HEK293 (cell line): ENCODE results near the gene CFAP46.

Experiments used
- CTCF ChIA-PET: fragments of 350-600 bp; formaldehyde crosslinking; extraction: SDS; loops from one replicate; lab custom pipeline; 2021; ENCODE audit warnings: antibody characterized with exemption; lab: Yijun Ruan, JAX
- POLR2A ChIA-PET: fragments of 300-600 bp; formaldehyde crosslinking; extraction: SDS; loops from one replicate; lab custom pipeline; 2020; ENCODE audit warnings: antibody characterized with exemption, inconsistent platforms; lab: Yijun Ruan, JAX
- H3K27ac ChIP-seq: fragments of 200-500 bp; sonication (Bioruptor generic); 2 replicates; pipeline ENCODE4 v1.5.1; 2014; ENCODE audit warnings: low read depth, low read length, control low read depth, inconsistent platforms; ENCODE audit errors: extremely low read depth
- H3K36me3 ChIP-seq, 2 experiments: fragments of 200-500 bp in 1 of 2; sonication (Bioruptor generic) in 1 of 2; 1 replicate in 1 of 2; 2 replicates in 1 of 2; pipeline ENCODE4 v1.5.1; 2014 to 2017; ENCODE audit warnings: inconsistent platforms in 2 of 2, low read length in 2 of 2; ENCODE audit not compliant: control insufficient read depth in 2 of 2, insufficient read depth in 1 of 2
- H3K4me1 ChIP-seq: fragments of 200-500 bp; sonication (Bioruptor generic); 2 replicates; pipeline ENCODE4 v1.5.1; 2014; ENCODE audit warnings: mild to moderate bottlenecking, low read length, inconsistent platforms; ENCODE audit not compliant: control insufficient read depth, insufficient read depth
- H3K4me3 ChIP-seq: 2 replicates; pipeline ENCODE4 v1.5.1; 2011; ENCODE audit warnings: low read depth, mild to moderate bottlenecking, control low read depth, low read length, moderate library complexity
- H3K9me3 ChIP-seq: fragments of 200-500 bp; sonication (Bioruptor generic); 2 replicates; pipeline ENCODE4 v1.5.1; 2014; ENCODE audit warnings: low read depth, low read length, inconsistent platforms; ENCODE audit not compliant: control insufficient read depth, insufficient read depth
- GFI1B ChIP-seq: fragments of 450-650 bp; formaldehyde crosslinking; IDR thresholded peaks from 2 replicates; pipeline ENCODE4 v1.5.1; 2016; ENCODE audit warnings: missing biosample characterization, missing genetic modification characterization
- KLF1 ChIP-seq: fragments of 450-650 bp; formaldehyde crosslinking; IDR thresholded peaks from 2 replicates; pipeline ENCODE4 v1.5.1; 2016; ENCODE audit warnings: missing biosample characterization, missing genetic modification characterization
- SALL2 ChIP-seq: fragments of 450-650 bp; formaldehyde crosslinking; IDR thresholded peaks from 2 replicates; pipeline ENCODE4 v1.5.0; 2017; ENCODE audit warnings: missing biosample characterization, mild to moderate bottlenecking, missing genetic modification characterization, borderline replicate concordance
- YY1 ChIP-seq: fragments of 450-650 bp; formaldehyde crosslinking; IDR thresholded peaks from 2 replicates; pipeline ENCODE4 v1.5.1; 2018; ENCODE audit warnings: missing biosample characterization, missing genetic modification characterization
- ZBTB1 ChIP-seq: fragments of 450-650 bp; formaldehyde crosslinking; IDR thresholded peaks from 2 replicates; pipeline ENCODE4 v1.5.1; 2016; ENCODE audit warnings: missing biosample characterization, missing genetic modification characterization
- ZBTB20 ChIP-seq: fragments of 450-650 bp; formaldehyde crosslinking; IDR thresholded peaks from 2 replicates; pipeline ENCODE4 v1.5.1; 2016; ENCODE audit warnings: missing biosample characterization, missing genetic modification characterization
- ZBTB26 ChIP-seq: fragments of 450-650 bp; formaldehyde crosslinking; optimal IDR thresholded peaks from 2 replicates; pipeline ENCODE3; 2016; ENCODE audit warnings: missing biosample characterization, mild to moderate bottlenecking, missing genetic modification characterization
- ZBTB6 ChIP-seq: fragments of 450-650 bp; formaldehyde crosslinking; IDR thresholded peaks from 2 replicates; pipeline ENCODE4 v1.5.1; 2017; ENCODE audit warnings: missing biosample characterization, missing genetic modification characterization
- ZNF175 ChIP-seq: fragments of 450-650 bp; formaldehyde crosslinking; IDR thresholded peaks from 2 replicates; pipeline ENCODE4 v1.5.1; 2016; ENCODE audit warnings: missing biosample characterization, missing genetic modification characterization
- ZNF19 ChIP-seq: fragments of 450-650 bp; formaldehyde crosslinking; IDR thresholded peaks from 2 replicates; pipeline ENCODE4; 2016; ENCODE audit warnings: missing biosample characterization, missing genetic modification characterization, low read depth
- ZNF26 ChIP-seq: fragments of 450-650 bp; formaldehyde crosslinking; IDR thresholded peaks from 2 replicates; pipeline ENCODE4 v1.5.1; 2016; ENCODE audit warnings: missing biosample characterization, missing genetic modification characterization
- ZNF311 ChIP-seq: fragments of 450-650 bp; formaldehyde crosslinking; IDR thresholded peaks from 2 replicates; pipeline ENCODE4 v1.5.1; 2017; ENCODE audit warnings: missing biosample characterization, missing genetic modification characterization, borderline replicate concordance
- ZNF335 ChIP-seq: fragments of 450-650 bp; formaldehyde crosslinking; conservative IDR thresholded peaks from 2 replicates; pipeline ENCODE4 v1.5.1; 2016; ENCODE audit warnings: missing biosample characterization, missing genetic modification characterization
- ZNF580 ChIP-seq: fragments of 450-650 bp; formaldehyde crosslinking; IDR thresholded peaks from 2 replicates; pipeline ENCODE4 v1.5.1; 2016; ENCODE audit warnings: missing biosample characterization, missing genetic modification characterization
- ZNF707 ChIP-seq: fragments of 450-650 bp; formaldehyde crosslinking; IDR thresholded peaks from 2 replicates; pipeline ENCODE4 v1.5.1; 2016; ENCODE audit warnings: missing biosample characterization, missing genetic modification characterization
- ZNF768 ChIP-seq: fragments of 450-650 bp; formaldehyde crosslinking; IDR thresholded peaks from 2 replicates; pipeline ENCODE4 v1.5.1; 2018; ENCODE audit warnings: missing biosample characterization, mild to moderate bottlenecking, missing genetic modification characterization
- ZNF791 ChIP-seq: fragments of 450-650 bp; formaldehyde crosslinking; IDR thresholded peaks from 2 replicates; pipeline ENCODE4 v1.5.1; 2016; ENCODE audit warnings: missing biosample characterization, missing genetic modification characterization
- ZNF837 ChIP-seq: fragments of 450-650 bp; formaldehyde crosslinking; IDR thresholded peaks from 2 replicates; pipeline ENCODE4 v1.5.1; 2016; ENCODE audit warnings: missing biosample characterization, missing genetic modification characterization
- TF ChIP-seq, protein P1 (sequence below): fragments of 450-650 bp; formaldehyde crosslinking; IDR thresholded peaks from 2 replicates; pipeline ENCODE4 v1.5.1; 2016; ENCODE audit warnings: missing biosample characterization, missing genetic modification characterization
- TF ChIP-seq, protein P2 (sequence below): fragments of 450-650 bp; formaldehyde crosslinking; conservative IDR thresholded peaks from 2 replicates; pipeline ENCODE4 v1.5.1; 2016; ENCODE audit warnings: low read depth, missing biosample characterization, missing genetic modification characterization
- TF ChIP-seq, protein P3 (sequence below): fragments of 450-650 bp; formaldehyde crosslinking; IDR thresholded peaks from 2 replicates; pipeline ENCODE4 v1.5.1; 2016; ENCODE audit warnings: missing biosample characterization, missing genetic modification characterization

The CFAP46 gene

GRCh38 chr10:132872658-132873057 is 69.7 kb downstream of the CFAP46 start:
- no peaks in the 10 kb centered on the region for H3K4me1 ChIP-seq
- H3K27ac ChIP-seq = no peak overlapping the region
- H3K9me3 ChIP-seq = no peaks in the 10 kb centered on the region
- no peak overlapping the region for H3K4me3 ChIP-seq
- TF ChIP-seq, protein P1, sequence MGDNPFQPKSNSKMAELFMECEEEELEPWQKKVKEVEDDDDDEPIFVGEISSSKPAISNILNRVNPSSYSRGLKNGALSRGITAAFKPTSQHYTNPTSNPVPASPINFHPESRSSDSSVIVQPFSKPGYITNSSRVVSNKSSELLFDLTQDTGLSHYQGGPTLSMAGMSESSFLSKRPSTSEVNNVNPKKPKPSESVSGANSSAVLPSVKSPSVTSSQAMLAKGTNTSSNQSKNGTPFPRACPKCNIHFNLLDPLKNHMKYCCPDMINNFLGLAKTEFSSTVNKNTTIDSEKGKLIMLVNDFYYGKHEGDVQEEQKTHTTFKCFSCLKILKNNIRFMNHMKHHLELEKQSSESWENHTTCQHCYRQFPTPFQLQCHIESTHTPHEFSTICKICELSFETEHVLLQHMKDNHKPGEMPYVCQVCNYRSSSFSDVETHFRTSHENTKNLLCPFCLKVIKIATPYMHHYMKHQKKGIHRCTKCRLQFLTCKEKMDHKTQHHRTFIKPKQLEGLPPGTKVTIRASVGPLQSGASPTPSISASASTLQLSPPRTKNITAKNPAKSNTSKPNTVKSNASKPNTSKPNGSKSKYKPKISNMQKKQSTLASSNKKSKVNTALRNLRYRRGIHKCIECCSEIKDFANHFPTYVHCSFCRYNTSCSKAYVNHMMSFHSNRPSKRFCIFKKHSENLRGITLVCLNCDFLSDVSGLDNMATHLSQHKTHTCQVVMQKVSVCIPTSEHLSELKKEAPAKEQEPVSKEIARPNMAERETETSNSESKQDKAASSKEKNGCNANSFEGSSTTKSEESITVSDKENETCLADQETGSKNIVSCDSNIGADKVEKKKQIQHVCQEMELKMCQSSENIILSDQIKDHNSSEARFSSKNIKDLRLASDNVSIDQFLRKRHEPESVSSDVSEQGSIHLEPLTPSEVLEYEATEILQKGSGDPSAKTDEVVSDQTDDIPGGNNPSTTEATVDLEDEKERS (tag by site-specific recombination) = no peak
- ChIA-PET CTCF (no interaction called here), POLR2A (no interaction called here)
- H3K36me3 ChIP-seq = no peaks in the 10 kb centered on the region

DNA sequence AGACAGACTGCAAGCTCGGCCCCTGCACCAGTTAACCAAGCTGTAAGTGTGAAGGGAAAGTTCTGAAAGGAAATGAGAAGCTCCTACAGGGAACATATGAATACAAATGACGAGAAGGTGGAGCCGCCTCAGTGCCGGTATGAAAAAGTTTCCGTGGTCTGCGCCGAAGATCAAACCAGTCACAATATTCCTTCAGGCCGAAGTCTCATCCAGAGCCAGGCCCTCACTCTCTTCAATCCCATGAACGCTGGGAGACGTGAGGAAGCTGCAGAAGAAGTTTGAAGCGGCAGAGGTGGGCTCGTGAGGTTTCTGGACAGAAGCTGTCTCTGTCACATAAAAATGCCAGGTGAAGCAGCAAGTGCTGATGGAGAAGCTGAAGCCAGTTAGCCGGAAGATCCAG is 71.9 kb downstream of the CFAP46 start:
- Histone ChIP-seq H3K27ac (no peak overlapping the region), H3K4me3 (no peak overlapping the region)
- CTCF ChIA-PET = no interaction called here
- TF ChIP-seq ZNF311 (tag by site-specific recombination) (no peak), ZBTB26 (tag by site-specific recombination) (no peak), ZNF580 (tag by site-specific recombination) (no peak), ZNF26 (tag by site-specific recombination) (no peak), YY1 (no peak), ZNF791 (tag by site-specific recombination) (no peak), ZBTB6 (tag by site-specific recombination) (no peak), ZNF175 (tag by site-specific recombination) (no peak), ZNF19 (tag by site-specific recombination) (no peak), GFI1B (tag by site-specific recombination) (no peak), ZNF768 (no peak), ZBTB1 (tag by site-specific recombination) (no peak), ZNF837 (tag by site-specific recombination) (no peak), KLF1 (tag by site-specific recombination) (no peak), ZNF707 (tag by site-specific recombination) (no peak), SALL2 (no peak), ZBTB20 (tag by site-specific recombination) (no peak), ZNF335 (tag by site-specific recombination) (no peak)
- TF ChIP-seq, protein P2, sequence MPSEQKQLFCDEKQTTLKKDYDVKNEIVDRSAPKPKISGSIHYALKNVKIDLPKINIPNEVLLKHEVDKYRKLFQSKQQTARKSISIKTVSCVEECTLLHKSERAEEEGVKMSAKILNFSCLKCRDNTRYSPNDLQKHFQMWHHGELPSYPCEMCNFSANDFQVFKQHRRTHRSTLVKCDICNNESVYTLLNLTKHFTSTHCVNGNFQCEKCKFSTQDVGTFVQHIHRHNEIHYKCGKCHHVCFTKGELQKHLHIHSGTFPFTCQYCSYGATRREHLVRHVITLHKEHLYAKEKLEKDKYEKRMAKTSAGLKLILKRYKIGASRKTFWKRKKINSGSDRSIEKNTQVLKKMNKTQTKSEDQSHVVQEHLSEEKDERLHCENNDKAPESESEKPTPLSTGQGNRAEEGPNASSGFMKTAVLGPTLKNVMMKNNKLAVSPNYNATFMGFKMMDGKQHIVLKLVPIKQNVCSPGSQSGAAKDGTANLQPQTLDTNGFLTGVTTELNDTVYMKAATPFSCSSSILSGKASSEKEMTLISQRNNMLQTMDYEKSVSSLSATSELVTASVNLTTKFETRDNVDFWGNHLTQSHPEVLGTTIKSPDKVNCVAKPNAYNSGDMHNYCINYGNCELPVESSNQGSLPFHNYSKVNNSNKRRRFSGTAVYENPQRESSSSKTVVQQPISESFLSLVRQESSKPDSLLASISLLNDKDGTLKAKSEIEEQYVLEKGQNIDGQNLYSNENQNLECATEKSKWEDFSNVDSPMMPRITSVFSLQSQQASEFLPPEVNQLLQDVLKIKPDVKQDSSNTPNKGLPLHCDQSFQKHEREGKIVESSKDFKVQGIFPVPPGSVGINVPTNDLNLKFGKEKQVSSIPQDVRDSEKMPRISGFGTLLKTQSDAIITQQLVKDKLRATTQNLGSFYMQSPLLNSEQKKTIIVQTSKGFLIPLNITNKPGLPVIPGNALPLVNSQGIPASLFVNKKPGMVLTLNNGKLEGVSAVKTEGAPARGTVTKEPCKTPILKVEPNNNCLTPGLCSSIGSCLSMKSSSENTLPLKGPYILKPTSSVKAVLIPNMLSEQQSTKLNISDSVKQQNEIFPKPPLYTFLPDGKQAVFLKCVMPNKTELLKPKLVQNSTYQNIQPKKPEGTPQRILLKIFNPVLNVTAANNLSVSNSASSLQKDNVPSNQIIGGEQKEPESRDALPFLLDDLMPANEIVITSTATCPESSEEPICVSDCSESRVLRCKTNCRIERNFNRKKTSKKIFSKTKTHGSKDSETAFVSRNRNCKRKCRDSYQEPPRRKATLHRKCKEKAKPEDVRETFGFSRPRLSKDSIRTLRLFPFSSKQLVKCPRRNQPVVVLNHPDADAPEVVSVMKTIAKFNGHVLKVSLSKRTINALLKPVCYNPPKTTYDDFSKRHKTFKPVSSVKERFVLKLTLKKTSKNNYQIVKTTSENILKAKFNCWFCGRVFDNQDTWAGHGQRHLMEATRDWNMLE (tag by site-specific recombination) = no peak
- TF ChIP-seq, protein P3, sequence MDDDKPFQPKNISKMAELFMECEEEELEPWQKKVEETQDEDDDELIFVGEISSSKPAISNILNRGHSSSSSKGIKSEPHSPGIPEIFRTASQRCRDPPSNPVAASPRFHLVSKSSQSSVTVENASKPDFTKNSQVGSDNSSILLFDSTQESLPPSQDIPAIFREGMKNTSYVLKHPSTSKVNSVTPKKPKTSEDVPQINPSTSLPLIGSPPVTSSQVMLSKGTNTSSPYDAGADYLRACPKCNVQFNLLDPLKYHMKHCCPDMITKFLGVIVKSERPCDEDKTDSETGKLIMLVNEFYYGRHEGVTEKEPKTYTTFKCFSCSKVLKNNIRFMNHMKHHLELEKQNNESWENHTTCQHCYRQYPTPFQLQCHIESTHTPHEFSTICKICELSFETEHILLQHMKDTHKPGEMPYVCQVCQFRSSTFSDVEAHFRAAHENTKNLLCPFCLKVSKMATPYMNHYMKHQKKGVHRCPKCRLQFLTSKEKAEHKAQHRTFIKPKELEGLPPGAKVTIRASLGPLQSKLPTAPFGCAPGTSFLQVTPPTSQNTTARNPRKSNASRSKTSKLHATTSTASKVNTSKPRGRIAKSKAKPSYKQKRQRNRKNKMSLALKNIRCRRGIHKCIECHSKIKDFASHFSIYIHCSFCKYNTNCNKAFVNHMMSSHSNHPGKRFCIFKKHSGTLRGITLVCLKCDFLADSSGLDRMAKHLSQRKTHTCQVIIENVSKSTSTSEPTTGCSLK (tag by site-specific recombination) = no peak
- TF ChIP-seq, all 188 proteins: peak for 0
- H3K36me3 ChIP-seq = no peaks in the 10 kb centered on the region
- no peaks in the 10 kb centered on the region for H3K9me3 ChIP-seq
- POLR2A ChIA-PET = no interaction called here
- H3K4me1 ChIP-seq = no peaks in the 10 kb centered on the region
